ENCODE data around the gene ADNP.

- TF ChIP-seq BHLHE40 (IDR thresholded peaks at IDR 0.05; ENCODE audit: low read depth, low read length) (no peak), POLR2A (IDR thresholded peaks at IDR 0.05; ENCODE audit: low read depth, low read length) (0 out of 2 replicates have a peak, but pooled peaks have one; percentile 32), MXI1 (IDR thresholded peaks at IDR 0.05; ENCODE audit: borderline replicate concordance, low read depth, low read length) (no peak), FOS (IDR thresholded peaks at IDR 0.05; ENCODE audit: low read depth, low read length) (no peak), CEBPB (IDR thresholded peaks at IDR 0.05; ENCODE audit: low read depth, low read length) (no peak), RAD21 (IDR thresholded peaks at IDR 0.05; ENCODE audit: low read length) (no peak)
- TF ChIP-seq, protein P1, sequence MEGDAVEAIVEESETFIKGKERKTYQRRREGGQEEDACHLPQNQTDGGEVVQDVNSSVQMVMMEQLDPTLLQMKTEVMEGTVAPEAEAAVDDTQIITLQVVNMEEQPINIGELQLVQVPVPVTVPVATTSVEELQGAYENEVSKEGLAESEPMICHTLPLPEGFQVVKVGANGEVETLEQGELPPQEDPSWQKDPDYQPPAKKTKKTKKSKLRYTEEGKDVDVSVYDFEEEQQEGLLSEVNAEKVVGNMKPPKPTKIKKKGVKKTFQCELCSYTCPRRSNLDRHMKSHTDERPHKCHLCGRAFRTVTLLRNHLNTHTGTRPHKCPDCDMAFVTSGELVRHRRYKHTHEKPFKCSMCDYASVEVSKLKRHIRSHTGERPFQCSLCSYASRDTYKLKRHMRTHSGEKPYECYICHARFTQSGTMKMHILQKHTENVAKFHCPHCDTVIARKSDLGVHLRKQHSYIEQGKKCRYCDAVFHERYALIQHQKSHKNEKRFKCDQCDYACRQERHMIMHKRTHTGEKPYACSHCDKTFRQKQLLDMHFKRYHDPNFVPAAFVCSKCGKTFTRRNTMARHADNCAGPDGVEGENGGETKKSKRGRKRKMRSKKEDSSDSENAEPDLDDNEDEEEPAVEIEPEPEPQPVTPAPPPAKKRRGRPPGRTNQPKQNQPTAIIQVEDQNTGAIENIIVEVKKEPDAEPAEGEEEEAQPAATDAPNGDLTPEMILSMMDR (conservative IDR thresholded peaks at IDR 0.05; ENCODE audit: low read depth, low read length): no peak
- TF ChIP-seq, protein P2, sequence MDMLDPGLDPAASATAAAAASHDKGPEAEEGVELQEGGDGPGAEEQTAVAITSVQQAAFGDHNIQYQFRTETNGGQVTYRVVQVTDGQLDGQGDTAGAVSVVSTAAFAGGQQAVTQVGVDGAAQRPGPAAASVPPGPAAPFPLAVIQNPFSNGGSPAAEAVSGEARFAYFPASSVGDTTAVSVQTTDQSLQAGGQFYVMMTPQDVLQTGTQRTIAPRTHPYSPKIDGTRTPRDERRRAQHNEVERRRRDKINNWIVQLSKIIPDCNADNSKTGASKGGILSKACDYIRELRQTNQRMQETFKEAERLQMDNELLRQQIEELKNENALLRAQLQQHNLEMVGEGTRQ (IDR thresholded peaks at IDR 0.05; ENCODE audit: low read depth, low read length): no peak
Measured at GRCh38 chr20:50932691-50933280, 1.5 kb upstream of the ADNP start.

Data from IMR-90 (cell line).